Right ventricle myocardium inferior (tissue), 1 donor: ENCODE data around the gene LRIG1. TPM values are rescaled to one million over a fixed set of nuclear protein-coding genes. Genes with fewer than 3 reads are reported as not detected.

ENCODE experiments used
- ATAC-seq: fragments of 200-7000 bp; cut with Tn5 transposase; one replicate; pipeline ENCODE4 v1.9.1; 2020; ENCODE audit warnings: mild to moderate bottlenecking, moderate library complexity
- DNase-seq: peaks from one replicate; pipeline ENCODE4 v3.0.0; 2021; ENCODE audit errors: missing footprints
- intact Hi-C: fragments of 100-400 bp; cut with DNase I; formaldehyde crosslinking; loops from one replicate; pipeline ENCODE4 v1.11.0; 2022
- total RNA-seq: library from RNA; stranded (reverse); fragmentation: NEBNext Ultra II Directional; extraction: Animal tissue kit (Norgen Biotek cat#: 25700); gene quantifications from one replicate; pipeline ENCODE4 v1.2.1, GENCODE V29; 2021
- donor health status: DM: no; HTN: yes; CAD: no; lungs with severe emphysema.

The LRIG1 gene
- total RNA-seq, 1 donor from 2014 or later = 93.8 TPM

- DNase-seq = no peak
- intact Hi-C loops = no loop called here
- no peak for ATAC-seq
Measured at GRCh38 chr3:66493458-66494099, 7.2 kb downstream of the LRIG1 start.

GRCh38 chr3:66492672-66493071 lies 8.2 kb downstream of the LRIG1 start:
- intact Hi-C loops = no loop called here
- DNase-seq (no peak), ATAC-seq (no peak)

- intact Hi-C loops = no loop called here
- DNase-seq = no peak
- no peak for ATAC-seq
Measured at GRCh38 chr3:66492071-66492470, 8.8 kb downstream of the LRIG1 start.

DNA sequence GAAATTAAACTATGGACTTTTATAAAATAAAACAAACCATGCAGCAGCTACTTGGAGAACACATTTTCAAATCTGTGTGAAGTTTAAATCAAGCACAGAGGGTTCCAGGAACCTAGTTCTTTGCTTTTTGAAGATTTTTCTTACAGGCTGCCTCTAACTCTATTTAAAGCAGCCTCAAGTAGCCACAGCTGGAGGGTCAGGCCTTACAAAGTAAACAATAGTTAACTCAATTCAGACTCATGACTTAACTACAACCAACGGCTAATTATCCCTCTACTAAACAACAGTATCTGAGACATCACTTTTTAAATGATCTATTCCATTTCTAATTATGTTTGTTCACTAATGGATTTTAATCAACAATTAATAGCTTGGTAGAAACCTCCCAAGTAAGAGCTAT lies 9.8 kb downstream of the LRIG1 start:
- ATAC-seq = no peak
- intact Hi-C loops = no loop called here
- DNase-seq = no peak

GRCh38 chr3:66490214-66490613 lies 10.6 kb downstream of the LRIG1 start:
- ATAC-seq = no peak
- DNase-seq = no peak
- intact Hi-C loops = no loop called here

DNA sequence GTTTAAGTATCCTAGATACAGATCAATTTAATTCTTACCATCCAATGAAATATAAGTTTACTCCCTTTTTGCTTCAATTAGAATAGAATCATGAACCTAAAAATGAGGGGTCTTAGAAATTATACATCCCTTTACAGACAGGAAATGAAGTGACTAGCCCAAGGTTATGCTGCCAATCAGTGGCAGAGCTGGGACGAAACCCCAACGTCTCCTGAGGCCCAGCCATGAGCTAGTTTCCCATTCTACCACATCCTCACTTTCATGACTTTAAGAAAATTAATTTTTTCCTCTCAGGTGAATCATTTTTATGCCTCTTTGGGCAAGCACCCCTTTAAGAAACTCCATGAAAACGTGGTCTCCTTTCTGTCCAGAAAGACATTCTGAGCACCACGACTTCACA lies 11.2 kb downstream of the LRIG1 start:
- no peak for DNase-seq
- intact Hi-C loops = no loop called here

GRCh38 chr3:66489115-66489514 lies 11.7 kb downstream of the LRIG1 start:
- ATAC-seq (no peak), DNase-seq (no peak)
- intact Hi-C loops = no loop called here

More for the DNA sequence above, 11.2 kb downstream of the LRIG1 start:
- no peak for ATAC-seq

- intact Hi-C loops = no loop called here
- no peak for DNase-seq
- ATAC-seq = no peak
Measured at GRCh38 chr3:66488492-66488891, 12.3 kb downstream of the LRIG1 start.

DNA sequence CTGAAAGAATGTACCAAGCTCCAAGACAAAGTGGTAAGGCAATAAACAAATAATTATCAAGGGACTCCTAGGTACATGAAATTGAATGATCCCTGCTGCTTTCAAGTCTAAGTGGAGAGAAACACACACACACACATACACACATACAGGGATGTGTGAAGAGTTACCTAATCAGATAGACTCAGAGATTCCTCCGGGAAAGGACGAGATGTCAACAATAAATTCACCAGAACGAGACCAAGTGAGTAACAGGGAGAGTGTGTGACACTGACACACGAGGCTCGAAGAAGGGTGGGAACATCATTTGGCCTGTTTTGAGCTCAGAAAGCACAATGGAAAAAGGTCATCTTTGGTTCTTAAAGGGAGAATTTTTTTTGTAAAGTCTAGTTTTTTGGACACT lies 13.4 kb downstream of the LRIG1 start:
- no peak for ATAC-seq

GRCh38 chr3:66486646-66487045 lies 14.2 kb downstream of the LRIG1 start:
- DNase-seq = no peak
- ATAC-seq = no peak
- intact Hi-C loops = no loop called here

More for the DNA sequence above, 13.4 kb downstream of the LRIG1 start:
- intact Hi-C loops = no loop called here
- DNase-seq = no peak

GRCh38 chr3:66486202-66486601 lies 14.6 kb downstream of the LRIG1 start:
- intact Hi-C loops = no loop called here
- no peak for DNase-seq
- ATAC-seq = no peak

DNA sequence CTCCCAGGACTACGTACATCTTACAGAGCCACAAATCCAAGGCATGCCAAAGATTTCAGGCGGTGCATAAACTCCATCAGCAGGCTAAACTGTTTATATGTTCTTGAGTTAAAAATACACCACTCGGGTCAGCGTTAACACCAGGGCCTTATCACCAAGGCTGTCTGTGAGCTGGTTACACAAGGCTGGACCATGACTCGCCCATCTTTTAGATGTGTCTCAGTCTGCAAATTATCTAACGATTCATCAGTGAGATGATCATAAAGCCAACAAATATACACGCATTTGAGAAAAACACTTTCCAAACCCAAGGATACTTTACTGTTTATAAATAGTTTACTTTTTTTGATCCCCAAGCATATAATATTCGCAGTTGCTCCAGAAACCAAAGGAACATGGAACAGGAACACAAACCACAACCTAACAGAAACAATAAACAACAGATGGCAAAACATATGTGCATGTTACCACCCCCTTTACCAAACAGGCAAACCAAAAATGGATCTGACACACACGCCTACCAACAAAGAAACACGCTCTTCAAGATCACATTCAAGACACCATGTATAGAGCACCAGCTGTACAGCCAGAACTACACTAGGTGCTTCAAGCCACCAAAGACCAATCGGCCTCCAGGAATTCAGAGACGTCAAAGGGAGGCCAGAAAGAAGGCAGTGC lies 15.4 kb downstream of the LRIG1 start:
- peak; percentile 43 for ATAC-seq
- no peak for DNase-seq
- intact Hi-C loops = no loop called here

- intact Hi-C loops = no loop called here
- DNase-seq (no peak), ATAC-seq (no peak)
Measured at GRCh38 chr3:66484106-66484844, 16.5 kb downstream of the LRIG1 start.

GRCh38 chr3:66483409-66483906 lies 17.4 kb downstream of the LRIG1 start:
- ATAC-seq (peak; percentile 61), DNase-seq (peak; percentile 72)
- intact Hi-C loops = loop anchor here (2.0 kb wide), 1 partner anchor 13 kb away; no protein-coding TSS in a partner anchor

GRCh38 chr3:66483006-66483405 lies 17.8 kb downstream of the LRIG1 start:
- ATAC-seq = peak; percentile 86
- DNase-seq = peak; percentile 79
- intact Hi-C loops = loop anchor here (2.0 kb wide), 1 partner anchor 14 kb away; no protein-coding TSS in a partner anchor

GRCh38 chr3:66482018-66482404 lies 18.8 kb downstream of the LRIG1 start:
- intact Hi-C loops = loop anchor here (2.0 kb wide), 1 partner anchor 15 kb away; no protein-coding TSS in a partner anchor
- ATAC-seq = no peak
- DNase-seq = no peak

DNA sequence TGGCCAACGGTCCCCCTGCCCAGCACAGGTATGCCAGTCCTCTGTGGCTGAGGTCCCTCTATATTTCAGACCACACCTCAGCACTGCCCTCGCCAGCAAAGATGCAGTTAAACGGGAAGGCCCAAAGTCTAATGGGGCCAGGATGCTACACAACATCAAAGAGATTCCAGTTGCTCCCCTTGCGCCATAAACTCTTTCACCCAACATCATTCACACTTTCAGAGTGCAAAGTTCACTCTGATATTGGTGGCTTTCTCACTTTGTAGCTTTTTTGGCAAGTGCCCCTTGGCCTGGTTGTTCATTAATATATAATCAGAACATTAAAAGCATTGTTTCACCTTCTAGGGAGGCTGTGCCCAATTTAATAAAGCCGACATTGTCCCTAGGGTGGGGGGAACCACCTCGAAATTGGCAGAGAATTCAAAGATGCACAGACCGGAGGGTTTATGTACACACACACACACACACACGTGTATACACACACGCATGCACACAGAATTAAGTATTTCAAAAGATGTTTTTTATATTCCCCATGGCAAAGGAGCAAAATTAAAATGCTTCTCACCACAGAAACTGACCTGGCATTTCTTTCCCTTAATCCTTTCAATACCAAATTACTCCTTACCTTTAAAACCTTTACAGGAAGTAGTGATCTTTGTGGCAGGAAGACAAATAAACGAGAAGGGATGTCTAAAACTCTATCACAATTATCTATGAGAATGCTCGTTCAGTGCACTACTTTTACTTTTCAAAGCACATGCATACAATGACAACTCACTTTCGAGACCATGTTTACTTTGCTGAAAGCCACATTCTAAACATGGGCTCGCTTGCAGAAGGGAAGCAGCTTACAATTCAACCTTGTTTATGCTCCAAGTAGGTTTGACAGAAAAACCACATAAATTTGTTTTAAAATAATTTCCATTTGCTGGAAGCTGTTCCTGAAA lies 19.5 kb downstream of the LRIG1 start:
- ATAC-seq (no peak), DNase-seq (no peak)
- intact Hi-C loops = loop anchor here (2.0 kb wide), 1 partner anchor 15 kb away; no protein-coding TSS in a partner anchor

DNA sequence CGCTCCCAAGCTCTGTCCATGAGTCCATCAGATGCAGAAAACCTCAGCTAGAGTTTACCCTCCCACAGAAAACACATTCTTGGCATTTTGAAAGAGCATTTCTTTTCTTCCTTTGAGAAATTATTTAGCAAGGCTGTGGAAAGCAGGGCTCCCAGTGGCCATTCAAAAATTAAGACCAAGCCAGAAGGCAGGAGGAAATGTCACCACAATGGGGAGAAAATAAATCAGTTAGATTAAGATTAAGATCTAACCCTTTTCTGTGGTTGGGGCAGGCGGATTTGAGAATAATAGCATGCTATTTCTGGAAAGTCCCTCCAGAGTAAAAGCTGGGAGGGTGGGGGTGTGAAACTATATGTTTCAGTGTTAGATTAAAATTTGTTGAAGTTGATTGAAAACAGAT lies 20.2 kb downstream of the LRIG1 start:
- intact Hi-C loops = no loop called here
- ATAC-seq (no peak), DNase-seq (no peak)
